Neural cell (in vitro differentiated cells): ENCODE results near the gene SLC25A40. TPM values are rescaled to one million over a fixed set of nuclear protein-coding genes. Genes with fewer than 3 reads are reported as not detected.

Experiments used
- H2AFZ ChIP-seq: fragments of 200-600, 300-800 bp; sonication (generic), shearing (Covaris generic); 2 replicates; pipeline ENCODE4 v1.6.0; 2014; ENCODE audit warnings: low read depth, mild to moderate bottlenecking, antibody characterized with exemption, low read length, moderate library complexity
- H3F3A ChIP-seq: fragments of 200-600 bp; shearing (Covaris generic); 2 replicates; pipeline ENCODE4 v1.6.1; 2016; ENCODE audit warnings: mild to moderate bottlenecking, moderate library complexity, mixed read lengths, antibody characterized with exemption, low read length; ENCODE audit not compliant: insufficient read depth, poor library complexity, severe bottlenecking
- H3K27ac ChIP-seq: fragments of 200-600, 300-800 bp; sonication (generic), shearing (Covaris generic); 2 replicates; pipeline ENCODE4 v1.5.1; 2014; ENCODE audit warnings: mild to moderate bottlenecking, low read length, moderate library complexity
- H3K27me3 ChIP-seq: fragments of 300-800, 200-600 bp; sonication (generic), shearing (Covaris generic); 2 replicates; pipeline ENCODE4 v1.6.0; 2014; ENCODE audit warnings: mild to moderate bottlenecking, low read depth, low read length, moderate library complexity; ENCODE audit not compliant: insufficient read depth
- H3K36me3 ChIP-seq: fragments of 300-800, 200-600 bp; sonication (generic), shearing (Covaris generic); 2 replicates; pipeline ENCODE4 v1.5.1; 2014; ENCODE audit warnings: mild to moderate bottlenecking, antibody characterized with exemption, low read length, moderate library complexity; ENCODE audit not compliant: insufficient read depth
- H3K4me2 ChIP-seq: fragments of 300-800, 200-600 bp; sonication (generic), shearing (Covaris generic); 2 replicates; pipeline ENCODE4 v1.6.0; 2014; ENCODE audit warnings: mild to moderate bottlenecking, low read length
- H3K4me3 ChIP-seq: fragments of 300-800, 200-600 bp; sonication (generic), shearing (Covaris generic); 2 replicates; pipeline ENCODE4 v1.5.1; 2014; ENCODE audit warnings: mild to moderate bottlenecking, low read length, moderate library complexity
- H3K79me2 ChIP-seq: fragments of 200-600 bp; shearing (Covaris generic); replicated peaks from 2 replicates; pipeline ENCODE4 v1.6.0; 2014; ENCODE audit warnings: mild to moderate bottlenecking, low read length, moderate library complexity; ENCODE audit not compliant: insufficient read depth
- H3K9ac ChIP-seq: fragments of 300-800, 200-600 bp; sonication (generic), shearing (Covaris generic); 2 replicates; pipeline ENCODE4 v1.6.1; 2016; ENCODE audit warnings: mild to moderate bottlenecking, low read length, mixed read lengths
- H3K9me2 ChIP-seq: fragments of 200-600 bp; shearing (Covaris generic); 2 replicates; pipeline ENCODE4 v1.6.1; 2016; ENCODE audit warnings: mild to moderate bottlenecking, low read length, mixed read lengths; ENCODE audit not compliant: insufficient read depth
- H3K9me3 ChIP-seq: fragments of 200-600, 300-800 bp; sonication (generic), shearing (Covaris generic); 2 replicates; pipeline ENCODE4 v1.6.1; 2016; ENCODE audit warnings: mild to moderate bottlenecking, mixed run types, low read length, moderate library complexity, mixed read lengths
- H4K20me1 ChIP-seq: fragments of 200-600 bp; shearing (Covaris generic); 2 replicates; pipeline ENCODE4 v1.6.1; 2016; ENCODE audit warnings: mild to moderate bottlenecking, mixed run types; ENCODE audit not compliant: insufficient read depth
- CTCF ChIP-seq: fragments of 450-650 bp; IDR thresholded peaks from 2 replicates; pipeline ENCODE4 v1.5.1; 2014; ENCODE audit warnings: antibody characterized with exemption, mild to moderate bottlenecking, moderate library complexity; ENCODE audit not compliant: poor library complexity, severe bottlenecking
- EP300 ChIP-seq: fragments of 450-650 bp; conservative IDR thresholded peaks from 2 replicates; pipeline ENCODE4 v1.6.1; 2014; ENCODE audit warnings: antibody characterized with exemption, mild to moderate bottlenecking, moderate library complexity; ENCODE audit not compliant: poor library complexity, severe bottlenecking
- EZH2 ChIP-seq: fragments of 200-600, 300-800 bp; shearing (Covaris generic), sonication (generic); IDR thresholded peaks from 2 replicates; pipeline ENCODE4 v1.6.1; 2014; ENCODE audit warnings: antibody characterized with exemption, low read length, borderline replicate concordance, mild to moderate bottlenecking; ENCODE audit not compliant: insufficient read depth, poor library complexity, severe bottlenecking
- MXI1 ChIP-seq: fragments of 450-650 bp; conservative IDR thresholded peaks from 2 replicates; pipeline ENCODE4 v1.6.1; 2014; ENCODE audit warnings: antibody characterized with exemption, mild to moderate bottlenecking; ENCODE audit not compliant: poor library complexity, severe bottlenecking
- POLR2AphosphoS5 ChIP-seq: IDR thresholded peaks from 2 replicates; pipeline ENCODE4 v1.6.1; 2012
- RAD21 ChIP-seq: fragments of 450-650 bp; conservative IDR thresholded peaks from 2 replicates; pipeline ENCODE4 v1.6.1; 2014; ENCODE audit warnings: antibody characterized with exemption, mild to moderate bottlenecking, moderate library complexity
- REST ChIP-seq: IDR thresholded peaks from 2 replicates; pipeline ENCODE4 v1.6.1; 2012; ENCODE audit warnings: borderline replicate concordance
- SMC3 ChIP-seq: fragments of 450-650 bp; conservative IDR thresholded peaks from 2 replicates; pipeline ENCODE4 v1.6.1; 2014; ENCODE audit warnings: antibody characterized with exemption, mild to moderate bottlenecking, moderate library complexity; ENCODE audit not compliant: poor library complexity
- TAF1 ChIP-seq: IDR thresholded peaks from 2 replicates; pipeline ENCODE4 v1.6.1; 2012; ENCODE audit warnings: low read depth
- polyA plus RNA-seq: library from polyadenylated mRNA; depleted of rRNA; stranded (reverse); fragments of >200 nt; gene quantifications from 2 replicates; pipeline ENCODE4 v1.2.3, GENCODE V29; 2014

The SLC25A40 gene
- polyA plus RNA-seq, 1 donor from 2014 or later: 61.6 TPM

- no peaks in the 10 kb centered on the region for H3K9me3 ChIP-seq
- H3K36me3 ChIP-seq: no peaks in the 10 kb centered on the region
- no peak overlapping the region for H3K4me2 ChIP-seq
- H3K4me3 ChIP-seq: no peak overlapping the region
- no peaks in the 10 kb centered on the region for H3K9me2 ChIP-seq
- H3K27ac ChIP-seq: no peak overlapping the region
- no peak overlapping the region for H2AFZ ChIP-seq
- H3K79me2 ChIP-seq: peaks cover 9% of the 10 kb centered on the region
- no peak overlapping the region for H3K9ac ChIP-seq
- no peaks in the 10 kb centered on the region for H4K20me1 ChIP-seq
- peak; percentile 71 for TF ChIP-seq CTCF
- no peak for TF ChIP-seq MXI1
- no peak for TF ChIP-seq TAF1
- peak; percentile 83 for TF ChIP-seq RAD21
- TF ChIP-seq SMC3: peak; percentile 84
- H3K27me3 ChIP-seq: no peaks in the 10 kb centered on the region
- H3F3A ChIP-seq: no peaks in the 10 kb centered on the region
These were observed 10.7 kb upstream of the SLC25A40 start for GRCh38 chr7:87886875-87887274.

- Histone ChIP-seq H3K36me3 (no peaks in the 10 kb centered on the region), H3K27me3 (no peaks in the 10 kb centered on the region), H3F3A (no peaks in the 10 kb centered on the region), H2AFZ (no peak overlapping the region), H3K79me2 (peaks cover 23% of the 10 kb centered on the region), H3K4me3 (no peak overlapping the region), H4K20me1 (no peaks in the 10 kb centered on the region), H3K9me3 (no peaks in the 10 kb centered on the region), H3K9ac (no peak overlapping the region), H3K9me2 (no peaks in the 10 kb centered on the region), H3K4me2 (no peak overlapping the region), H3K27ac (no peak overlapping the region)
- TF ChIP-seq RAD21 (no peak), SMC3 (no peak), POLR2AphosphoS5 (no peak)
These were observed 8.9 kb upstream of the SLC25A40 start for GRCh38 chr7:87885018-87885417.

- no peak overlapping the region for H2AFZ ChIP-seq
- no peak overlapping the region for H3K9ac ChIP-seq
- TF ChIP-seq SMC3 (no peak), CTCF (no peak), EZH2 (no peak), POLR2AphosphoS5 (no peak), RAD21 (no peak), MXI1 (no peak), TAF1 (no peak), REST (no peak), EP300 (no peak)
- no peaks in the 10 kb centered on the region for H3K9me2 ChIP-seq
- H3K27ac ChIP-seq: no peak overlapping the region
- no peaks in the 10 kb centered on the region for H4K20me1 ChIP-seq
- H3K79me2 ChIP-seq: peaks cover 47% of the 10 kb centered on the region
- no peaks in the 10 kb centered on the region for H3K36me3 ChIP-seq
- peaks cover 2% of the 10 kb centered on the region for H3F3A ChIP-seq
- no peaks in the 10 kb centered on the region for H3K9me3 ChIP-seq
- H3K27me3 ChIP-seq: no peaks in the 10 kb centered on the region
- H3K4me3 ChIP-seq: no peak overlapping the region
- no peak overlapping the region for H3K4me2 ChIP-seq
These were observed 6.2 kb upstream of the SLC25A40 start for GRCh38 chr7:87882151-87882937.
